GM18508 (cell line): ENCODE results near the gene NDUFS1.
"Not testable (repeated sequence)": the region's sequence is repeated elsewhere in the genome, so short reads cannot be mapped to it uniquely, and the experiment has no call there.

Experiments used
- ATAC-seq: cut with Tn5 transposase; IDR thresholded peaks from one replicate; pipeline ENCODE4 v1.9.1; 2021; ENCODE audit warnings: moderate number of reproducible peaks; ENCODE audit not compliant: insufficient read depth, unreplicated experiment

Gene NDUFS1

GRCh38 chr2:206159346-206160124 lies at the start of gene NDUFS1, which contains the start of gene EEF1B2:
Gene NDUFS1, minus strand, starts transcription at chr2:206159444. Its CDS starts 5,766 bp downstream, at chr2:206153678.
Gene EEF1B2, plus strand, starts transcription at chr2:206159895. Its CDS starts 85 bp downstream, at chr2:206159980.
- peak; percentile 83 for ATAC-seq

- ATAC-seq, result no peak
Measured at GRCh38 chr2:206208900-206209299, 49.7 kb upstream of the NDUFS1 start.

DNA sequence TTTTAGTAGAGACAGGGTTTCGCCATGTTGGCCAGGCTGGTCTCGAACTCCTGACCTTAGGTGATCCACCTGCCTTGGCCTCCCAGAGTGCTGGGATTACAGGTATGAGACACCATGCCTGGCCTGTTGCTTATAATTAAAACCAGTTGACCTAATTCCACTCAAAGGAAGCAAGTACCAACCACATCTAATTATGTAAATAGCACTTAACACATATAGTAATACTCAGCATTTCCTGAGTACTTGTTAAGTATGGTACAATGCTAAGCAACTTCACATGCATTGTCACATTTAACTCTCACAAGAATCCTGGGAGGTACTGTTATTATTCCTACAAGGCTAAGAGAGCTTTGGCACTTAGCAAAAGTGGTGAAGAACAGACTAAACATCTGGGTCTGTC lies 48.1 kb upstream of the NDUFS1 start:
- ATAC-seq, result not testable (repeated sequence)

GRCh38 chr2:206204710-206205109 lies 45.5 kb upstream of the NDUFS1 start:
- ATAC-seq, result no peak

GRCh38 chr2:206203331-206203730 lies 44.1 kb upstream of the NDUFS1 start:
- no peak for ATAC-seq

DNA sequence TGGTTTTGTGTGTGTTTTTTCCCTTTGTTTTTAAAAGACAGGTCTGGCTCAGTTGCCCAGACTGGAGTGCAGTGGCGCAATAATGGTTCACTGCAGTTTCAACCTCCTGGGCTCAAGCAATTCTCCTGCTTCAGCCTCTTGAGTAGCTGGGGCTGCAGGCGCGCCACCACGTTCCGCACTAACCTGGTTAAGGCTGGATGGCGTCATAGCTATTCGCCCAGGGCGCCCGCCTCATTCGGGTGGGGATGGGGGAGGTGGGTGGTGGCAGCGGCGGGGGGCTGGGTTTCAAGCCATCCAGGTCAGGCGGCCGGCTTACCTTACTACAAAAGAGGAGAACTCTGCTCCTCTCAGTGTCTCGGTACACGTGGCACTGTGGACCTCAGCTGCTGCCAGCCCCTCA lies 43.2 kb upstream of the NDUFS1 start:
- no peak for ATAC-seq

DNA sequence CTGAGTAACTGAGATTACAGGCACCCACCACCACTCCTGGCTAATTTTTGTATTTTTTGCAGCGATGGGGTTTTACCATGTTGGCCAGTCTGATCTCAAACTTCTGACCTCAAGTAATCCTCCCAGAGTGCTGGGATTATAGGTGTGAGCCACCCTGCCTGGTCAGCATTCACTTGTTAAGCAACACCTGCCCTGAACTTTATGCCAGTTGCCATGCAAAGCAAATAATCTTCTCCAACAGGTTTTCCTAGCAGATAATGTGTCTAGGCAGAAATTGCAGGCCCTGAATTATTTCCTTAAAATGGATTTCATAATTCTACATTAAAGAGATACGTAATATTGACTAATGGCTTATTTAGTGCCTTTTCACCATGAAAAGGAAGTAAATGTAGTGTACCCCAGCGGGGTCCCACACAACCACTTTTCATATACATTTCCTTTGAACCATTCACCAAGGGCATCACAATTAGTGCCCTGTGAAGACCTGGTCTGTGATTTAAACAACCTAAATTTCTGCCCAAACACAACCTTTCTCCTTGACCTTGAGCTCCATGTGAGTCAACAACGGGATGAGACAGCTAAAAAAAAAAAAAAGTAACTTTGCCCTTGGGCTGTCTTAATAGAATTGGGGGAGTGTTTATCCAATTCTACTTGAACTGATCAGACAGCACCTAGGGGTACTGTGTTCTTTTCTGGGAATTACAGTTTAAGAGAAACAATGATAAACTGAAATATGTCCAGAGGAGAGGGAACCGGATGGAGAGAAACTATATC lies 42.0 kb upstream of the NDUFS1 start:
- no peak for ATAC-seq

DNA sequence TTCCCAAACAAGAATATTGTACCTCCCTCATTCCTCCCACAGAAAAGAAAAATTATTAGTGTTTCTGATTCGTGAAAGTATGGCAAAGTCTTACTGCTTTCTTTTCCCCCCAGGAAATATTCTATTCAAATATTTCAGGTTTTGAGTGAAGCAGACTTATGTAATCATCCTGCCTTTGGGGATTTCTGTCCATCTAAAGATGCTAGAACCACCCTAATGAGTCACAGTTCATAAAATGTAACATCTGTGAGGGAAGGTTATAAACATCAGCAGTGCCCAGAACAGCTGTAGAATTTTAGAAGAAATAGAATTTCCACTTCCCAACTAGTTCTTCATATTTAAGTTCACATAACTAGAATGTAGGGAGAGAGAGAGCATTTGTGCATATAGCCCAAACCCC lies 39.4 kb upstream of the NDUFS1 start:
- no peak for ATAC-seq

DNA sequence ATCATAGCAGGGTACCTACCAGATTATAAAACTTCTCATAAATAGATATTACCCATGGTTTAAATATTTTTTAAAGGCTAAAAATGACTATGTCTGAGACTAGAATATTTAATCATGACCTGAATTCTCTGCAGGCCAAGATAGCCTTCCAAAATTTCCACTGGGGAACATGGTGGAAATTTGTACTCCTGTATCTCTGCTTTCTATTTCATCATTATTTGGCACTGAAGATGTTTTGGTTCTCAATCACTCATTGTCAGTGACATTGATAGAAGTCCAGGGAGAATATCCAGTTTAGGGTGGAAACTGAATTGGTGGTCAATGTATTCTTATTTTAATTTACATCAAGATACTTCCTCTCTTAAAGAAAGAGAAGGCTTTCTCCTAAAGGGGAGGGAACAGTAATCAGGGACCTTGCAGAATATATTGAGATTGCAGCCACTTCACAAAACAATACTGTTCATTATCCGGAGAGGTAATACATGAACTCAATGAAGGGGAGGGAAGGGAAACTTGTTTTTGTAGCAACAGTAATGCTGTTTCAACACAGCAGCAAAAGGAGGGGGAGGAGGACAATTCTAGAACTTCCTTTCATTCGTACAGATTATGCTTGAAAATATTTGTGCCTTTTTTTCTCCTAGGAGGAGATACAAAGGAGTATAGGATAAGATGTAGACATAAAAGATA lies 34.6 kb upstream of the NDUFS1 start:
- no peak for ATAC-seq

- no peak for ATAC-seq
Measured at GRCh38 chr2:206192157-206192556, 32.9 kb upstream of the NDUFS1 start.

GRCh38 chr2:206190689-206191088 lies 31.4 kb upstream of the NDUFS1 start:
- ATAC-seq, result no peak

GRCh38 chr2:206190111-206190510 lies 30.9 kb upstream of the NDUFS1 start:
- no peak for ATAC-seq

- no peak for ATAC-seq
Measured at GRCh38 chr2:206189691-206190090, 30.4 kb upstream of the NDUFS1 start.

- ATAC-seq, result not testable (repeated sequence)
Measured at GRCh38 chr2:206181526-206181925, 22.3 kb upstream of the NDUFS1 start.

DNA sequence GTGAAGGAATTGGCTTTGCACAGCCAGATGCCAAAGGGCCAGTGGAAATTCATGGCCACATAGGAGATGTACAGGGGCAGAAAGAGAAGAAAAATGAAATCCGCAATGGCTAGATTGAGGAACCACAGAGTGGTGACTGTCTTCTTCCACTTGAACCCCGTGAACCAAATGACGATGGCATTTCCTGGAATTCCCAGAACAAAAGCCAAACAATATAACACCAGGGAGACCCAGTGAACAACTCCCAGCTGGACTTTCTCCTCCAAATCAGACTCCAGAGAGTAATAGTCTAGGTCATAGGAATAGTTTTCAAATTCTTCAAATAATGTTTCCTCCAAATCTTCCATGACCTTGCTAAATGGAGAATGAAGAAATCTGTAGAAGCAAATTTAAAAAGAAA lies 17.7 kb upstream of the NDUFS1 start:
- no peak for ATAC-seq

GRCh38 chr2:206176121-206176520 lies 16.9 kb upstream of the NDUFS1 start:
- no peak for ATAC-seq

GRCh38 chr2:206173147-206173546 lies 13.9 kb upstream of the NDUFS1 start:
- ATAC-seq, result no peak

DNA sequence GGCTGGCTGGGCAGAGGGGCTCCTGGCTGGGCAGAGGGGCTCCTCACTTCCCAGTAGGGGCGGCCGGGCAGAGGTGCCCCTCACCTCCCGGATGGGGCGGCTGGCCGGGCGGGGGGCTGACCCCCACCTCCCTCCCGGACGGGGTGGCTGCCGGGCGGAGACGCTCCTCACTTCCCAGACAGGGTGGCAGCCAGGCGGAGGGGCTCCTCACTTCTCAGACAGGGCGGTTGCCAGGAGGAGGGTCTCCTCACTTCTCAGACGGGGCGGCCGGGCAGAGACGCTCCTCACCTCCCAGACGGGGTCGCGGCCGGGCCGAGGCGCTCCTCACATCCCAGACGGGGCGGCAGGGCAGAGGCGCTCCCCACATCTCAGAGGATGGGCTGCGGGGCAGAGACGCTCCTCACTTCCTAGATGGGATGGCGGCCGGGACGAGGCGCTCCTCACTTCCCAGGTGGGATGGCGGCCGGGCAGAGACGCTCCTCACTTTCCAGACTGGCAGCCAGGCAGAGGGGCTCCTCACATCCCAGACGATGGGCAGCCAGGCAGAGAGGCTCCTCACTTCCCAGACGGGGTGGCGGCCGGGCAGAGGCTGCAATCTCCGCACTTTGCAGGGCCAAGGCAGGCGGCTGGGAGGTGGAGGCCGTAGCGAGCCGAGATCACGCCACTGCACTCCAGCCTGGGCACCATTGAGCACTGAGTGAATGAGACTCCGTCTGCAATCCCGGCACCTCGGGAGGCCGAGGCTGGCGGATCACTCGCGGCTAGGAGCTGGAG lies 12.6 kb upstream of the NDUFS1 start:
- not testable (repeated sequence) for ATAC-seq

DNA sequence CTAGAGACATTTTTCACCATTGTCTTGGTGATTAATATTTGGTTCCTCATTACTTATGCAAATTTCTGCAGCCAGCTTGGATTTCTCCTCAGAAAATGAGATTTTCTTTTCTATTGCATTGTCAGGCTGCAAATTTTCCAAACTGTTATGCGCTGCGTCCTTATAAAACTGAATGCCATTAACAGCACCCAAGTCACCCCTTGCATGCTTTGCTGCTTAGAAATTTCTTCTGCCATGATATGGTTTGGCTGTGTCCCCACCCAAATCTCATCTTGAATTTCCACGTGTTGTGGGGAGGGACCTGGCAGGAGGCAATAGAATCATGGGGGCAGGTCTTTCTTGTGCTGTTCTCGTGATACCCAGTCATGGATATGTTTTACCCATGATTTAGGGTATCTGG lies 9.0 kb upstream of the NDUFS1 start:
- ATAC-seq, result not testable (repeated sequence)

DNA sequence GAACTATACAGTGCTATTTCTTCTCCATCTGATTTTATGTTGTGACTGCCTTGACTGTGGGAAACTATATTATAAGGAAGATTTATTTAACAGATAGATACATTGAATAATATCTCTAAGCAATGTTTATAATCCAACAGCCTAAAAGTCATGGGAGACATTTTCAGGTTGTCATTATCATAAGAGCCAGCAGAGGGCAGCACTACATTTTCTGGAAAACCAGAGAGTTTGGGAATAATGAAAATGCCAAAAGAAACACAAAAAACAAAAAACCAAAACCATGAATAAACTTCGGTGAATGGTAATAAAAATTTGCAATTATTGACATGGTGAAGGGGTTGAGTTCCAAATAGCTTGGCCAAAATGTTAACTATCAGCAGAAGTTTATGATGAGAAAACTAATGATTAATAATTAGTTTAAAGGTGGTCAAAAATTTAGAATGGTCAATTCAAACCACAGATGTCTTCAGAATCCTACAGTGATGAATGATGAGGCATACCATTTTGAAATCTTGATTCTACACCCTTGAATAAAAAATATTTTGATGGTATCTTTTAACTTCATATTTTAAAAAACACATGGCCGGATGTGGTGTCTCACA lies 5.1 kb upstream of the NDUFS1 start:
- ATAC-seq, result no peak
